CD14-positive monocyte (primary cell): ENCODE results near the gene PDF. TPM values are rescaled to one million over a fixed set of nuclear protein-coding genes. Genes with fewer than 3 reads are reported as not detected.

Experiments used
- DNase-seq, 3 donors: peaks; one replicate each; pipeline ENCODE4 v3.0.0-alpha.2; 2011 to 2022
- H2AFZ ChIP-seq: 2 replicates; pipeline ENCODE4 v1.6.0; 2012; ENCODE audit warnings: mild to moderate bottlenecking, low read depth, low read length, inconsistent platforms; ENCODE audit not compliant: insufficient read depth, poor library complexity, severe bottlenecking
- H3K27ac ChIP-seq, 2 donors: 1 replicate in 1 of 2; 2 replicates in 1 of 2; pipeline ENCODE4 v1.5.1; 2012 to 2013; ENCODE audit warnings: low read length in 2 of 2, control low read depth in 1 of 2, inconsistent platforms in 1 of 2, low read depth in 1 of 2, mild to moderate bottlenecking in 1 of 2
- H3K27me3 ChIP-seq, 2 donors: one replicate each; pipeline versions ENCODE4 v1.6.0 to v1.6.1; 2011 to 2013; ENCODE audit warnings: low read length in 2 of 2; ENCODE audit not compliant: control insufficient read depth in 2 of 2, insufficient read depth in 2 of 2
- H3K36me3 ChIP-seq, 2 donors: replicated peaks in 1 of 2; 1 replicate in 1 of 2; 2 replicates in 1 of 2; pipeline versions ENCODE4 v1.5.1 to v1.6.1; 2012 to 2013; ENCODE audit warnings: low read length in 2 of 2, control low read depth in 1 of 2, inconsistent platforms in 1 of 2, mild to moderate bottlenecking in 1 of 2; ENCODE audit not compliant: insufficient read depth in 2 of 2, control insufficient read depth in 1 of 2
- H3K4me1 ChIP-seq, 2 donors: 1 replicate in 1 of 2; 2 replicates in 1 of 2; pipeline versions ENCODE4 v1.5.1 to v1.6.1; 2012 to 2013; ENCODE audit warnings: low read length in 2 of 2, control low read depth in 1 of 2, inconsistent platforms in 1 of 2, mild to moderate bottlenecking in 1 of 2, moderate library complexity in 1 of 2; ENCODE audit not compliant: insufficient read depth in 2 of 2, control insufficient read depth in 1 of 2
- H3K4me2 ChIP-seq: replicated peaks from 2 replicates; pipeline ENCODE3; 2012; ENCODE audit warnings: low read length, moderate library complexity, mild to moderate bottlenecking; ENCODE audit not compliant: poor library complexity, severe bottlenecking; ENCODE audit errors: extremely low read depth
- H3K4me3 ChIP-seq, 3 experiments: fragments of 200-600 bp in 1 of 3; sonication (generic) in 1 of 3; replicated peaks in 1 of 3; 1 replicate in 2 of 3; 2 replicates in 1 of 3; pipeline ENCODE4 v1.5.1; 2011 to 2013; ENCODE audit warnings: low read length in 3 of 3, mild to moderate bottlenecking in 3 of 3, control low read depth in 2 of 3, low read depth in 2 of 3, inconsistent platforms in 1 of 3, moderate library complexity in 1 of 3
- H3K79me2 ChIP-seq: 2 replicates; pipeline ENCODE4 v1.6.0; 2012; ENCODE audit warnings: mild to moderate bottlenecking, control low read depth, inconsistent platforms, low read length, moderate library complexity; ENCODE audit not compliant: insufficient read depth
- H3K9ac ChIP-seq: 2 replicates; pipeline ENCODE4 v1.6.0; 2017; ENCODE audit warnings: low read length, mild to moderate bottlenecking; ENCODE audit not compliant: insufficient read depth, poor library complexity, severe bottlenecking
- H3K9me3 ChIP-seq, 2 donors: replicated peaks in 1 of 2; 1 replicate in 1 of 2; 2 replicates in 1 of 2; pipeline versions ENCODE4 v1.5.1 to v1.6.1; 2012 to 2013; ENCODE audit warnings: low read length in 2 of 2, control low read depth in 1 of 2; ENCODE audit not compliant: control insufficient read depth in 1 of 2, insufficient read depth in 1 of 2
- H4K20me1 ChIP-seq: 2 replicates; pipeline ENCODE4 v1.6.0; 2012; ENCODE audit warnings: mild to moderate bottlenecking, low read length, control low read depth, moderate library complexity; ENCODE audit not compliant: insufficient read depth
- H3K27ac Mint-ChIP-seq, 7 donors: one replicate each; pipeline ENCODE4 v1.8.0; 2020; ENCODE audit warnings: mild to moderate bottlenecking in 7 of 7, mixed read lengths in 7 of 7, moderate library complexity in 6 of 7, inconsistent platforms in 2 of 7
- H3K27me3 Mint-ChIP-seq, 3 donors: one replicate each; pipeline ENCODE4 v1.8.0; 2021 to 2022; ENCODE audit warnings: low read depth in 3 of 3, mild to moderate bottlenecking in 3 of 3, mixed read lengths in 3 of 3, moderate library complexity in 3 of 3, inconsistent platforms in 1 of 3
- H3K36me3 Mint-ChIP-seq, 2 donors: one replicate each; pipeline ENCODE4 v1.8.0; 2020; ENCODE audit warnings: mixed read lengths in 2 of 2, inconsistent platforms in 1 of 2, mild to moderate bottlenecking in 1 of 2
- H3K4me1 Mint-ChIP-seq: one replicate; pipeline ENCODE4 v1.8.0; 2020; ENCODE audit warnings: mild to moderate bottlenecking, mixed read lengths
- H3K4me3 Mint-ChIP-seq, 2 donors: one replicate each; pipeline ENCODE4 v1.8.0; 2020; ENCODE audit warnings: mild to moderate bottlenecking in 2 of 2, mixed read lengths in 2 of 2, moderate library complexity in 1 of 2
- H3K9me3 Mint-ChIP-seq, 7 donors: one replicate each; pipeline ENCODE4 v1.8.0; 2020 to 2022; ENCODE audit warnings: mixed read lengths in 7 of 7, mild to moderate bottlenecking in 6 of 7, moderate library complexity in 6 of 7, inconsistent platforms in 2 of 7
- WGBS: methylation state at CpG from one replicate; pipeline ENCODE4 v1.1.5; 2013; ENCODE audit warnings: missing lambda C conversion rate; ENCODE audit not compliant: insufficient coverage; 5-methylcytosine and 5-hydroxymethylcytosine counted together
- intact Hi-C, 2 donors: fragments of 100-400 bp; cut with micrococcal nuclease; formaldehyde crosslinking; loops; one replicate each; pipeline versions ENCODE4 v1.15.0 to v1.15.1; 2023
- polyA plus RNA-seq, 3 donors: library from polyadenylated mRNA; depleted of rRNA in 1 of 3; unstranded in 2 of 3; stranded (reverse) in 1 of 3; fragments of 300-500 nt in 2 of 3; fragments of >200 nt in 1 of 3; fragmentation: Illumina TruSeq in 2 of 3; gene quantifications; 1 replicate in 2 of 3; 2 replicates in 1 of 3; pipeline ENCODE4 v1.2.3, GENCODE V29; 2012 to 2021
- TF ChIP-seq, protein P1 (sequence below): fragments of 200-600 bp; IDR thresholded peaks from one replicate; pipeline ENCODE4 v1.8.0; 2022; ENCODE audit warnings: antibody characterized with exemption, mild to moderate bottlenecking

The PDF gene
- polyA plus RNA-seq, 3 donors, result 2.3 to 7.2 (median 4.2) TPM

DNA sequence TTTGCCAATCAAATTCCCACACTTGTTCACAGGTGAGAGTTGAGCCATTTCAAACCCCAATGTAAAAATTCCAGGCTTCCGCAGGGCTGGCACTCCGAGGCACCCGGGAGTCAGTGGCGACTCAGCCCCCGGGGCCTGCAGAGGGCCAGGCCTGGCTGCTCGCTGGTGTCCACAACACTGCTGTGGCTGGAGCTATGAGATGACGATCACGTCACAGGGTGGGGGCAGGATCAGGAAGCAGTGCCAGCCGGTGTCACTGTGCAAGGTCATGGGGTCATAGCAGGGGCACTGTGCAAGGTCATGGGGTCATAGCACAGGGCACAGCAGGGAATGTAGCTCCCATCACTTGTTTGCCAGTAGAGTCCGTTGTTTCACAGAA is 11.5 kb downstream of the PDF start:
- TF ChIP-seq, protein P1, sequence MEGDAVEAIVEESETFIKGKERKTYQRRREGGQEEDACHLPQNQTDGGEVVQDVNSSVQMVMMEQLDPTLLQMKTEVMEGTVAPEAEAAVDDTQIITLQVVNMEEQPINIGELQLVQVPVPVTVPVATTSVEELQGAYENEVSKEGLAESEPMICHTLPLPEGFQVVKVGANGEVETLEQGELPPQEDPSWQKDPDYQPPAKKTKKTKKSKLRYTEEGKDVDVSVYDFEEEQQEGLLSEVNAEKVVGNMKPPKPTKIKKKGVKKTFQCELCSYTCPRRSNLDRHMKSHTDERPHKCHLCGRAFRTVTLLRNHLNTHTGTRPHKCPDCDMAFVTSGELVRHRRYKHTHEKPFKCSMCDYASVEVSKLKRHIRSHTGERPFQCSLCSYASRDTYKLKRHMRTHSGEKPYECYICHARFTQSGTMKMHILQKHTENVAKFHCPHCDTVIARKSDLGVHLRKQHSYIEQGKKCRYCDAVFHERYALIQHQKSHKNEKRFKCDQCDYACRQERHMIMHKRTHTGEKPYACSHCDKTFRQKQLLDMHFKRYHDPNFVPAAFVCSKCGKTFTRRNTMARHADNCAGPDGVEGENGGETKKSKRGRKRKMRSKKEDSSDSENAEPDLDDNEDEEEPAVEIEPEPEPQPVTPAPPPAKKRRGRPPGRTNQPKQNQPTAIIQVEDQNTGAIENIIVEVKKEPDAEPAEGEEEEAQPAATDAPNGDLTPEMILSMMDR, result no peak
- no peaks in the 10 kb centered on the region for H3K27me3 ChIP-seq
- peaks cover 0 to 2% (median 0%) of the 10 kb centered on the region in 7 donors for H3K9me3 Mint-ChIP-seq
- no peak overlapping the region for H3K9ac ChIP-seq
- no peak overlapping the region for H3K27ac Mint-ChIP-seq
- intact Hi-C loops, result loop anchor here in 1 of 2 donors (10.0 kb wide), 1 partner anchor 184 kb away; the partner anchor contains the start of genes CHTF8 and UTP4
- 88% methylated on average over 9 of the region's 10 CpGs for WGBS
- no peaks in the 10 kb centered on the region for H3K4me1 Mint-ChIP-seq
- no peaks in the 10 kb centered on the region for H3K9me3 ChIP-seq
- peaks cover 81 to 99% of the 10 kb centered on the region in 2 donors for H3K36me3 Mint-ChIP-seq
- no peak overlapping the region for H2AFZ ChIP-seq
- H3K27ac ChIP-seq, result no peak overlapping the region
- no peak for DNase-seq
- no peak overlapping the region for H3K4me3 ChIP-seq
- H3K4me2 ChIP-seq, result no peak overlapping the region
- no peak overlapping the region for H3K4me3 Mint-ChIP-seq
- H3K36me3 ChIP-seq, result peaks cover 89 to 100% of the 10 kb centered on the region in 2 donors
- no peaks in the 10 kb centered on the region for H3K4me1 ChIP-seq
- no peaks in the 10 kb centered on the region for H3K27me3 Mint-ChIP-seq
- peaks cover 50% of the 10 kb centered on the region for H3K79me2 ChIP-seq
- peaks cover 89% of the 10 kb centered on the region for H4K20me1 ChIP-seq

DNA sequence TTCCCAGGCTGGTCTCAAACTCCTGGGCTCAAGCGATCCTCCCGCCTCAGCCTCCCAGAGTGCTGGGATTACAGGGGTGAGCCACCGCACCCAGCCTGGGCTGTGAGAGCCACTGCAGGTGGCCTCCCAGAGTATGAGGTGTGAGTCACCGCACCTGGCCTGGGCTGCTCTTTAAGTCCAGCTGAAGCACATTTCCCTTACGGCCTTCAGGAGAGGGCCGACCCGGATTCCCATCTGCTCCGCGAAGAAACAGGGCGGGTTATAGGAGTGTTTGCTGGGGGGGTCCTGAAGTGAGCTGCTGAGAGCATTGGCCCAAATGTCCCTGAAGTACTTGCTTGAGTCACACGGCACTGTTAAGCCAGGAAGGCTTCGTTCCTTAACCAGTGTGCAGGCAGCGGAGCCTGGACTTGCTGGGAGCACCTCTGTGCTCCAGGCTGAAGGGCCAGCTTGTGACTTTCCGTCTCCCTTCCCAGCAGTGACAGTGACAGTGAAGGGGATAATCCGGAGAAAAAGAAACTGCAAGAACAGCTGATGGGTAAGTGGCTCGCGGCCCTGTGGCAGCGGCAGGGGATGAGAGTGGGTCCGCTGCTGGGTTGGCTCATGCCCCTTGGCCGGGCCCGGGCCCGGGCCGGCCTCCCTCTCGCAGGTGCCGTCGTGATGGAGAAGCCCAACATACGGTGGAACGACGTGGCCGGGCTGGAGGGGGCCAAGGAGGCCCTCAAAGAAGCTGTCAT is 12.0 kb downstream of the PDF start:
- peaks cover 85 to 100% of the 10 kb centered on the region in 2 donors for H3K36me3 ChIP-seq
- H2AFZ ChIP-seq, result no peak overlapping the region
- TF ChIP-seq, protein P1, result no peak
- H3K4me2 ChIP-seq, result no peak overlapping the region
- no peak overlapping the region for H3K4me3 ChIP-seq
- H3K27ac ChIP-seq, result no peak overlapping the region
- H4K20me1 ChIP-seq, result peaks cover 89% of the 10 kb centered on the region
- H3K27me3 Mint-ChIP-seq, result no peaks in the 10 kb centered on the region
- peak overlapping the region in 1 of 7 donors; percentile 26 for H3K27ac Mint-ChIP-seq
- no peaks in the 10 kb centered on the region for H3K9me3 ChIP-seq
- H3K79me2 ChIP-seq, result peaks cover 51% of the 10 kb centered on the region
- no peaks in the 10 kb centered on the region for H3K4me1 ChIP-seq
- no peak overlapping the region for H3K4me3 Mint-ChIP-seq
- H3K27me3 ChIP-seq, result no peaks in the 10 kb centered on the region
- no peaks in the 10 kb centered on the region for H3K4me1 Mint-ChIP-seq
- peaks cover 0 to 2% (median 0%) of the 10 kb centered on the region in 7 donors for H3K9me3 Mint-ChIP-seq
- intact Hi-C loops, result loop anchor here in 1 of 2 donors (10.0 kb wide), 1 partner anchor 184 kb away; the partner anchor contains the start of genes CHTF8 and UTP4
- H3K36me3 Mint-ChIP-seq, result peaks cover 75 to 98% of the 10 kb centered on the region in 2 donors
- H3K9ac ChIP-seq, result no peak overlapping the region
- DNase-seq, result no peak
- 99% methylated on average over 27 of the region's 30 CpGs for WGBS
